Fibroblast of skin of right quadriceps (primary cell): ENCODE measurements around the gene WWTR1.
A peak's percentile ranks its signal among the peaks of the same experiment; 100 is the strongest.

ENCODE experiments used
- DNase-seq: peaks from one replicate; pipeline ENCODE4 v3.0.0-alpha.2; 2013

WWTR1 gene

DNA sequence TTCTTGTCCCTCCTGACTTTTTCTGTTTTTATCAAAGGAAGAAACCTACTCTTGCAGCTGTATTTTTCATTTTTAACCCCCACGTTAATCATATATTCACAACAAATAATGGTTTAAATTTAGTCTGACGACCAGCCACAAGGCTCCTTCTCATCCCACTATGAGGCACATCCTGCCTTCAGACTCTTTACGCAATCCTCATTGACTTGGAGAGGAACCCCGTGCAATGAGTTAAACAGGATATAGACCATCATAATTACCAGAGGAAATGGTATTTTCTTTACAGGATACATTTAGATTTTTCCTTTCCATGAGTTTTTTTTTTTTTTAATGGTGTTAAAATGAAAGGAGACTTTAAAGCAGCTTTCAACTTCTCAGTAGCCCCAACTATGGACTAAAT is 68.5 kb downstream of the WWTR1 start:
- peak; percentile 82 for DNase-seq

DNA sequence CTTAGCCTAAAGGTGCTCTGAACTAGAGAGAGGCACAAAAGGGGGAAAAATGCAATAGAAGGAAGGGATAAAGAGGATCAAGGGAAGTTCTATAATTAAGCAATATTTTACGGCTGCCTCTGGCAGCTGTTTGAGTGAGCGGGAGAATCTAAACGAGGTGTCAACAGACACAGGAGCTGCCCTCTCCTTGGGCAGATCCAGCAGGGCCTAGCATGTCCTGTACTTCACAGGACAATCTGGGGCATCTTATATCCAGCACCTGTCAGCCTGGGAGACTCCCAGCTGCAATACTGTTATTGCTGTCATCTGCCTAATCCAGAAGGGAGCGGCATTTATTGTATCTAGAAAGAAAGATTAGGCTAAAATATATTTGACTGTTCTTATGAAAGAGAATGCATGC is 68.9 kb downstream of the WWTR1 start:
- DNase-seq = no peak

GRCh38 chr3:149587383-149587782 is 70.4 kb downstream of the WWTR1 start:
- no peak for DNase-seq

DNA sequence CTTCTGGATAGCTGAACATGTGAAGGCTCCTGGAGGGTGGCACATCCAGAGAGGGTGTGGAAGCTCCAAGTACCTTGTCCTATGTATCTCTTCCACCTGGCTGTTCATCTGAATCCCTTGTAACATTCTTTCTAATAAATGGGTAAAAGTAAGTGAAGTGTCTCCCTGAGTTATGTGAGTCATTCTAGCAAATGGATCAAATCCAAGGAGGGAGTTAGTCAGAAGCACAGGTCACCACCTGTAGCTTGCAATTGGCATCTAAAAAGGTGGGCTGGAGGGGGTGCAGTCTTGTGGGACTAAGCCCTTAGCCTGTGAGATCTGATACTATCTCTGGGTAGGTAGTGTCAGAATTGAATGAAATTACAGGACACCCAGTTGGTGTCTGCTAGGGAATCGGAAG is 71.0 kb downstream of the WWTR1 start:
- DNase-seq = peak; percentile 51

- peak; percentile 31 for DNase-seq
These were observed 72.5 kb downstream of the WWTR1 start for GRCh38 chr3:149585401-149585726.

GRCh38 chr3:149583921-149584635 is 73.7 kb downstream of the WWTR1 start:
- DNase-seq = no peak

DNA sequence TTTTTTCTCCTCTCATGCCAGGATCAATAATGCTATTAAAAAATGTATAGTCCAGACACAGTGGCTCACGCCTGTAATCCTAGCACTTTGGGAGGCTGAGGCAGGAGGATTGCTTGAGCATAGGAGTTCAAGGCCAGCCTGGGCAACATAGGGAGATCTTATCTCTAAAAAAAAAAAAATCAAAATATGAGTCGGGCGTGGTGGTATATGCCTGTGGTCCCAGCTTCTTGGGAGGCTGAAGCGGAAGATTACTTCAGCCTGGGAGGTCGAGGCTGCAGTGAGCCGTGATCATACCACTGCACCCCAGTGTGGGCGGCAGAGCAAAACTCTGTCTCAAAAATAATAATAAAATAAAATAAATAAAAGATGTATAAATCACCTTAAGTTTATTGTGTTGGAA is 75.4 kb downstream of the WWTR1 start:
- no peak for DNase-seq

DNA sequence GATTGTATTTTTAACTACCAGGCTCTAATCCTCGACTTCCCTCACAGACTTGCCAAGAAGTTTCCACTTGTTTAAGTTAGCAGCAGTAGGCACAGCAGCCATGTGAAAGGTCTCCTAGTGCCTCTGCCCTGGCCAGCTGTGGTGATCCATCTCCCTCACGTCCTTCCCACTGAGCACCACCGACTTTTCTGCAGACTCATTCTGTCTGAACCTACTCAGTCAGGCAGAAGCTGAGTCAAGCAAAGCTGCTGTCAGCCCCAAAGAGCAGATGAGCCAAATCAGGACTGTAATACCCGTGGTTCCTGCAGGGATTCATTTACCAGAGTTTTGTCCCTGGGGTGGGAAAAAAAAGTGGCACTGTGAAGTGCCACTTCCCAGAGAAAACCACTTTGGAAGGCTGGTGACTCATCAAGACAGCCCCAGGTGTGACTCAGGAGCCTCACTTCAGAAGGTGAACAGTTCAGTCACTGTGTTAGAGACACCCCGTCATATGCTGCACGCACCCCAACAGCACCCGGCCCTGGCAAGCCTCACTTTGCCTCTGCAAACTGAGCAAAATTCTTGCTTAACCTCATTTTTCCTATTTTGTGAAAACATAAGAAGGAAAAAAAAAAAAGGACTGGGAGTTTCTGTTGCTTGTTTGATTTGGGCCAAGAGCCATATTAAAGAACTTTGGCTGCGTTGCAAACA is 76.0 kb downstream of the WWTR1 start:
- peak; percentile 78 for DNase-seq

- DNase-seq = peak; percentile 62
These were observed 76.6 kb downstream of the WWTR1 start for GRCh38 chr3:149581248-149581647.

DNA sequence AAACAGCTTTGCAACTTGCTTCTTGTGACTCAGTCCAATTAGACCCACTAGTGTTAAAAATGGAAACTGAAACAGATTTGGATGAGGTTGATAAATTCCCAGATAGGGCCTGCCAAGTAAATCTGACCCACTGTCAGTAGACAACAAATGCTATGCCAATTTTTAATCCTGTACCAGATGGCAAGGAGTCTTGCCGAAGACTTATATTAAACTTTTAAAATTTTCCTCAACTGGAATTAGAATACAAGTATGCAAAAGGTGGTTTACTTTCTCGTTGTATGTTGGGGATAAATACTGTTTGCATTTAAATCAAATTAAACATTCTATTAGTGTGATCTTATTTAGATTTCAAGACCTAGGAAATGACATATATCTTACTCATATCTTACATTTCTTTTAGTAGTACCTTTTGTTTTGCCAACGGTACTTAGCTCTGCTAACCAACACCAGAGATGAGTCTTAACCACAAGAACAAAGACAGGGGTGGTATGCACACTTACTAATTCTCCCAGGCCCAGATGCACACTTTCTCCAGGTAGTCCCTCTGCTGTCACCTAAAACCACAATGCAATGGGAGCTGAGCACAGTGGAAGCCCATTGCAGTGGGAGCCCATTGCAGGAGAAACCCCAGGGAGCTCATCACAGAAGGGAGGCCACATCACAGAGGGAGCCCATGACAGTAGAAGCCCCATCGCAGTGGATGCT is 77.8 kb downstream of the WWTR1 start:
- DNase-seq = peak; percentile 48

- no peak for DNase-seq
These were observed 78.7 kb downstream of the WWTR1 start for GRCh38 chr3:149579161-149579560.

- DNase-seq = no peak
These were observed 80.0 kb downstream of the WWTR1 start for GRCh38 chr3:149577801-149578200.

DNA sequence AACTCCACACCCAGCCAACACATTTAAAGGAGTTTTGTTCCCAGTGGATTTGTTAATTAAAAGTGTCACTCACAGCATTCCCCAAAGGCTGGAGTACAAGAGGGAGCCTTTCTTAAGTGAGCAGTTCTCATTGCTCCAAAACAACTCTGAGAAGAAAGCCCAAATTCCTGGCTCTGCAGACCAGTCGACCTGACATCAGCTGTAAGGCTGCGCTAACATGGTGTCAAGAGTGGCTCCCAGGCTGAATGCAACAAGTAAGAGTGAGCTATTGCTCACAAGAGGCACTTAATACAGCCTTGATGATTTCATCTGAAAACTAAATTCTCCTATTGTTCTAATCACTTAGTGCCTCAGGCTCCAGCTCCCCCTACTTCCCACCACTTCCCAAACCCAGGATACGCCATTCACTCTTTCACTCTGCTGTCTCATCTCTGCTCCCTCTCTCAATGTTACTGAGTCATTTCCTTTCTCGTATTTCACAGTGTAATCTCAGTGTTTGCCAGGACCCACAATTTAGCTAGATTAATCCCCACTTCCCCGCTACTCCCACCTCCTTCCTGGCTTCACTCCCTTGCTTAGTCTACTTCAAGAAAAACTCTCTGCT is 81.8 kb downstream of the WWTR1 start:
- DNase-seq = peak; percentile 98

GRCh38 chr3:149575213-149575960 is 82.4 kb downstream of the WWTR1 start:
- DNase-seq = peak; percentile 94

- peak; percentile 83 for DNase-seq
These were observed 84.9 kb downstream of the WWTR1 start for GRCh38 chr3:149572796-149573414.

- no peak for DNase-seq
These were observed 86.4 kb downstream of the WWTR1 start for GRCh38 chr3:149571381-149571780.

- no peak for DNase-seq
These were observed 87.8 kb downstream of the WWTR1 start for GRCh38 chr3:149570016-149570415.

GRCh38 chr3:149567381-149567780 is 90.4 kb downstream of the WWTR1 start:
- no peak for DNase-seq

- peak; percentile 55 for DNase-seq
These were observed 91.4 kb downstream of the WWTR1 start for GRCh38 chr3:149566292-149566975.

DNA sequence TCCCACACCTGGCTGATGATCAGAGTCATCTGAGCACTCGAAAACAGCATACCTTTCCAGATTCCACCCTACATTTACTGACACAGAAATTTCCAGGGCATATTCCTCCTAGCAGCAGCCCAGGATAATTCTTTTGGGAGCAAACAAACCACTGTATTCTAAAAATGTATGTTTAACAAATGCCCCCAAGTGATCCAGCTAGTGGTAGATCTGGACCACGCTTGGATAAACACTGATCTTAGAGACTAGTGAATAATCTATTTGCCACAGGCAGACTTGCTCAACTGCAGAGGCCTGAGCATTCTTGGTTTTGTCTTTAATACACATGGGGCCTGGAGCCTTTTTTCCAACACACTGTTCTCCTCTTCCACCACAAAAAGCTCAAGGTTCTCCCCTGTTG is 93.7 kb downstream of the WWTR1 start:
- peak; percentile 28 for DNase-seq

- no peak for DNase-seq
These were observed 94.7 kb downstream of the WWTR1 start for GRCh38 chr3:149563114-149563513.

DNA sequence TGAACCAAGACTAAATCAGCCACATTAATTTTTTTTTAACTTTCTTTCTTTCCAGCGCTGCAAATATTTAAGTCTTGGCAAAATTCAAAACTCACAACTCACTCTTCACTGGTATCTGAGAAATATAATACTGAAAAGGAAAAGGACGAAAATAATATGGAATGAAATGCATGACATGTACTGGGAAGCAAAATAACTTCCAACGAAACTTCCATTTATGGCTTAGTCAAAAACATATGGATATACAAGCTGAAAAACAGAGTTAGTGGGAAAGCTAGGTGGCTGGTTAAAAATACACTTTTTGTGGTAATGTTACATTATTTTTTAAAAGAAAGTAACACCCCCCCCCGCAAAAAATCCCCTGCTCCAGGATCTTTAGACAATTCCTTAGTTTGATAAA is 97.2 kb downstream of the WWTR1 start:
- DNase-seq = no peak
